ENCODE measurements around the gene ADARB1.

GRCh38 chr21:45237401-45237800, 163.0 kb downstream of the ADARB1 start:
- no peak for TF ChIP-seq CTCF (IDR thresholded peaks at IDR 0.05)
- TF ChIP-seq ZFX (IDR thresholded peaks at IDR 0.05; ENCODE audit: borderline replicate concordance), result no peak

Data from 22Rv1 (cell line).